Fibroblast of skin of right quadriceps (primary cell): ENCODE measurements around the gene RTTN.
"Not testable (repeated sequence)": the region's sequence is repeated elsewhere in the genome, so short reads cannot be mapped to it uniquely, and the experiment has no call there.

Experiments
- DNase-seq: peaks from one replicate; pipeline ENCODE4 v3.0.0-alpha.2; 2013

Gene RTTN

GRCh38 chr18:70149616-70150301 is 55.7 kb downstream of the RTTN start:
- DNase-seq, result no peak

DNA sequence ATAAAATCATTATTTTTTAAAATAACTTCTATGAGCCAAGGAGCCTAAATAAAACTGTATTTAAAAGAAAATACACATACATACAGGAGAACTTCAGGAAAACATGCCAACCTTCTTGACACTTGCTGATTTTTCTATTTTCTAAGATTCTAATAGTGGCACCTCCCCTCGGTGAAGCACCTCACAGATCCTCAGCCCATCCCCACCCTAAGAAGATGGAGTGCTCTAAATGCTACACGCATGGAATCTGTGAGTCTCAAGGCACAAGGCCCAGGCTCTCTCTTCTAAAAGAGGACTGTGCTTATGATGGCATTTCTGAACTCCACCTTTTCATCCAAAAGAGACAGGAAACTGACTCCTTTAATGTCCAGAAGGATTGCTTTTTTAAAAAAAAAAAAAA is 56.3 kb downstream of the RTTN start:
- no peak for DNase-seq

DNA sequence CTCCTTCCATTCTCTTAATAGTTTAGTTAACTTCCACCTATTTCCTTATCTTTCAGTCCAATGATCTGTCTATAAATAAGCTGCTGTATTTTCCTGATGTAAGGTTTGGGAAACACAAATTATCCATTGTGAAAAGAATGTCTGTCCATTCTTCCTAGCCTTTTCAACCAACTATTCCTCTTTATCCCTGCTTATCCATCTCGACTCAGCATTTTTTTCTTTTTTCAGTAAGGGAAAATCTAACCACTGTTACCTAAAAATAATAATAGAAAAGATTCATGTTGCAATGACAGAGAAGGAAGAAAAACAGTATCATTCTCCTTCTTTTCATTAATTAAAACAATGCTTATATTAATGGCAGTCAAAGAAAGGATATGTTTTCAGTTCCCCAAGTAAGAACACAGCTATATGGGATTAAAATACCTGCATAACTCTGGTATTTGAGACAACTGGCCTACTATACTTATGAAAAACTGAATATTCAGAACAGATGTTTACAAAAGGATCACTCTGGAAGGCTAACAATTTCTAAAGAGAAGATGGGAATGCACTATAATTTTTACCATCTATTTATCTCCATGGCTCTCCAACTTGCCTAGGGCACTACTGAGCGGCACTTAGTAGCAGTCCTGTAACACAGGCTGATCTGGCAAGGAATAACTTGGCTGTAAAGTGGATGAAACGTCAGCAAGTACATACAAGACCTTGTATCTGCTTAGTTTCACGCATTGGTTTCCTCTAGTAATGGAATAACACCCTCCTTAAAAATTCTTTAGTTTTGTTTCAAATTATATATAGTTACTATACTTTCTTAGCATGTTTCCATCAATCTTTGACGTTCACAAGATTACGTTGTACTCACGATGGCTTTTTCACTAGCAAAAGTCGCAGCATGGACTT is 57.2 kb downstream of the RTTN start:
- no peak for DNase-seq

DNA sequence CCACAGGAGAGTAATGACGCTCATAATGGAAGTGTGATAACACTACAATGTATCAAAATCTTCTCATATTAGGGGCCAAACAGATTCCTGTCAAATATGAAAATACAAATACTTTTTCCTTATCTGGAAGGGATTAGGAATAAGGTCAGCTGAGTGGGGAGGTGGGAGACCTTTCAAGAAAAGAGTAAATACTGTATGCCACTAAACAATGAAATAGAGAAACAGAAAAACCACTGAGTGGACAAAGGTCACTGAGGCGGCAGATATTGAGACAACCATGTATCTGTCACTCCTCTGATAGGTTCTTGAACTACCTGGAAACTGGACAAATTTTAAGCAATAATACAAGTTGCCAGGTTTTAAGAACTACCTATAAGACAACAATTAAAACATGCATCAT is 59.3 kb downstream of the RTTN start:
- no peak for DNase-seq

GRCh38 chr18:70142001-70142400 is 63.5 kb downstream of the RTTN start:
- no peak for DNase-seq

DNA sequence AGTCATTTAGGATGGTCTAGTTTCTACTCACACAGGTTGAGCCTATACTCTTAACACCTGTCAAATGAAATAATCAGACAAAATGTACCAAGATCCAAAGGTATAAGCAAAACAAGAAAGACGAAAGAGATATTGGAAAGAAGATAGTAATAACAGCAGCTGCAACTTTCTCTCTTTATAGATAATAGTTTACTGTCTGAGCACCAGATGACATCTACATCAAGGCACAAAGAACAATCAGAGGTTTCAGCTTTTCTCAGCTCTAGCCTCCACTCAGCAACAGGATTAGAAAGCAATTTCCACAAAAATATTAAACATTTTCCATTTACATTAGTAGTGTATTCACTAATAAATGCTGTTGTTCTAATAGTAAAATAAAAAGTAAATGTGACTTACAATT is 66.3 kb downstream of the RTTN start:
- DNase-seq, result no peak

DNA sequence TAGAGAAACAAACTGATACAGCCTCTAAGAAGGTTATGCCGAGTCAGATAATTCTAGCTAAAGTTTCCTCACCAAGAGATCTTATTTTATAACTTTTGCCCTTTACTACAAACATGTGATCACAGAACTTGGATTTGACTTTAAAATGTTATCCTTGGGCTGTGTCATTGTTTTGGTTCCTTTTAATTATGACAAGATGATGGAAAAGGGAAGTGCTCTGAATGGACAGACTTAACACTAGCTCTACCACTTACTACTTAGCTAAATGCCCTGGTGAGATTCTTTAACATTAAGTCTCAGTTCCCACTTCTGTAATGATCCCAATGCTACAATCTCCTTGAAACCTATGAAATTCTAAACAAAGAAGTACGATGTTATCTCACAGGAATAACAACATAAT is 69.9 kb downstream of the RTTN start:
- DNase-seq, result no peak

DNA sequence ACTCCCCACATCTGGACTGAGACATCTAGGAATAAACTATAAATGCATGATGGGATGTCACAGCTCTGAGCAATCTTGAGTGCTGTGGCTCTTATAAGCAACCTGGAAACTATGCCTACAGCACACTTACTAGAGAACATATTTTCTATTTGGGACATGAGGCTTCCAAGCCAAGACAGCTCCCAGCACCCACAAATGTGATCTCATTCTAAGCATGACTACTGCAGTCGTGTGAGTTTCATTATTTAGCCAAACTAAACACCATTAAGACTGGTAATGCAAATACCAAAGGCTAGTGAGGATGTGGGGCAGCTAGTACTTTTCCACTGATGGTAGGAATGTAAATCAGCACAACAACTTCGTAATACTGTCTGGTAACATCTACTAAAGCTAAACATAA is 72.5 kb downstream of the RTTN start:
- peak; percentile 91 for DNase-seq

GRCh38 chr18:70128271-70128670 is 77.2 kb downstream of the RTTN start:
- no peak for DNase-seq

- DNase-seq, result no peak
Observed at GRCh38 chr18:70127359-70127758, 78.1 kb downstream of the RTTN start.

DNA sequence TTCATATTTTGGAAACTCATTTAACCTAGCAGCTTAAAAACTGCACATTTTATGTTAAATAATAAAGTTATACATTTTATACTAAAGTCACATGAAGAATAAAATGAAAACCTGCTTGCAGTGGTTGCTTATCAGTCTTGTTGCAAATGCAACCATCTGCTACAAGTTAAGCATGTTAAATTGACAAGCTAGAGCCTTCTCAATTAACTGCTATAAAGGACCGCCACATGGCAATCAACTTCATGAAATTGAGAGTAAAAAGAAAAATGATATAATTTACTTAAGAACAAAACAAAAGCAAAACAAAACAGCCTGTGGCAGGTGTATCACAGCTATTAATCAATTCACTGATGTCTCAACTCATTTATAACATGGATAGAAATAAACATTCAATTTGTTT is 78.7 kb downstream of the RTTN start:
- DNase-seq, result no peak

DNA sequence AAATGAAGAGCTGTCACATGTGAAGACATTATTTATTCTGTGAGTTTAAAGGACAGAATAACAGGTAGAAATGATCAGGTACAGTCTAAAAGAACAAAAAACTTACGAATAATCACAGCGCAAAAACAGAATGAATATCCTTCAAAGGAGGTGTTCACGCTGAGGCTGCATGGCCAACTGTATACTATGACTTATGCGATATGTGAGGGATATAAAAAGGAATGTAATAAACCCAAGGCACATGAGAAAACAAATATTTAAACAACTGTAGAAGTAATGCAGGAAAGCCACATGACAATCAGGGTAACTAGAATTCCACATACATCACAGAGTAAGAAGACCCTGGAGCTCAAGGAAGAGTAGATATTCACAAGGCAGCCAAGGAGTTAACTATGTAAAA is 81.3 kb downstream of the RTTN start:
- no peak for DNase-seq

DNA sequence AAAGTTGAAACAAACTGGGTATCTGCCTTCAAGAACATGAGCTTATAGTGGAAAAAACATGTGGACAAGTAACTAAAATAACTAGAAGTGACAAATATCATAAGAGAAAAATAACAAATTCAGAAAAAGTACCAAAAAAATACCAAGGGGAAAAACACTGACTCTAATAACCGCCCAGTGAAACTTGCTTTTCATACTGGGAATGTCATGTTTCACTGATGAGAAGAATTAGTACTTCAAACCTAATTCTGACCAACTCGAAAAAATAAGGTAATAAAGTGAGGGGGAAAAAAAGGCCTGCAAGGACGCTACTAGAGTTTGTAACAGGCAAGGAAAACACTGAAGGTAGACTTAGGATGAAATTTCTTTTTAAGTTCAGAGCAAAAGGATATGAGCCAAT is 83.6 kb downstream of the RTTN start:
- DNase-seq, result no peak

GRCh38 chr18:70116949-70117348 is 88.5 kb downstream of the RTTN start:
- peak; percentile 3 for DNase-seq

- DNase-seq, result no peak
Observed at GRCh38 chr18:70113511-70113910, 92.0 kb downstream of the RTTN start.

- no peak for DNase-seq
Observed at GRCh38 chr18:70110678-70111077, 94.8 kb downstream of the RTTN start.

GRCh38 chr18:70107091-70107490 is 98.4 kb downstream of the RTTN start:
- no peak for DNase-seq

GRCh38 chr18:70102854-70103253 is 102.6 kb downstream of the RTTN start:
- DNase-seq, result not testable (repeated sequence)

DNA sequence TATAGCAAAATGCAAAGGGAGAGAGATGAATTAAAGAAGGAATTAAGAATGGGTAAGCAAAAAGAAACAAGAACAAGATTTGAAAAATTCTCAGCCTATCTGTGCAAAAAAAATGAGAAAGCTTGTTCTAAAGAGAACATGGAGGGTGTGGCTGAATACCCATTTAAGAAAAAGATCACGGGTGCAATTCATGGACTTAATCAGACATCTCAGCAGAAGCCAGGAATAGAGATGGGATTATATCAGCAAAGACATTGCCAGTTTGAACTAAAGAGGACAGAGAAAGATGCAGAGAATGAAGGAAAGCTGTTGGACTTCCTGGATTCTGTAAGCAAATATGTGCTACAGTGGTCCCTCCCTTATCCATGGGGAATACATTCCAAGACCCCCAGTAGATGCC is 115.6 kb downstream of the RTTN start:
- DNase-seq, result no peak

DNA sequence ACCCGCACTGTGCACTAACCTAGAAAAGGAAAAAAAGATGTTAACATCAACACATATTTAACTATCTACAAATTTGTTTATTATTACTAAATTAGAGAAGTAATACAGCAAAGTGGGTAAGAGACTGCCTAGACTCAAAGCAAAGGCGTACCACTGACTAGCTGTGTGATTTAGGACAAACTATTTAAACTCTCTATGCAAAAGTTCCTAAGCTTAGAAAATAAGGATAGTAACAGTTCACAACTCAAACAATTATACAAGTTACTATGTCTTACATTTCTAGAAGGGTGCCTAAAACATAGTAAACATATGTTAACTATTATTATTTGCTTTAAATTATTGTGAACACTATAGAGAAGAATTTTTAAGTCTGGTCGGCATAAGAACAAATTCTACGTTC is 119.4 kb downstream of the RTTN start:
- DNase-seq, result no peak

GRCh38 chr18:70085641-70086040 is 119.8 kb downstream of the RTTN start:
- no peak for DNase-seq

DNA sequence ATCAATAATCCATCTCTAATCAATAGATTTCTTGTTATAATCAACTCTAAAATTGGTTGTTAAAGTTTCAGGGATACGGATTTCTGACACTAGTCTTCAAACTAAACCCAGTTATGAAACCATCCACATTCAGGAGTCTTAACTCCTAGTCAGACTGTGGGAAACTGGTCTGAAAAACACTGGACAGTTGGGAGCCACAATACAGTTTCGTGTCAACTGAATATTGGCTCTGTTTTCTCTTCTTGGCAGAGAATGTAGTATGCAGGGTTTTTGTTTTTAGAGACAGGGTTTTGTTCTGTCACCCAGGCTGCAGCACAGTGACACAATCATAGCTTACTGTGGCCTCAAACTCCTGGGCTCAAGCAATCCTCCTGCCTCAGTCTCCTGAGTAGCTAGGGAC is 123.1 kb downstream of the RTTN start:
- no peak for DNase-seq

GRCh38 chr18:70078106-70078505 is 127.4 kb downstream of the RTTN start:
- DNase-seq, result no peak

GRCh38 chr18:70075906-70076305 is 129.6 kb downstream of the RTTN start:
- no peak for DNase-seq

- peak; percentile 22 for DNase-seq
Observed at GRCh38 chr18:70074116-70074515, 131.4 kb downstream of the RTTN start.
